Endothelial cell of hepatic sinusoid (primary cell): ENCODE results near the gene NAPEPLD.

ENCODE experiments used
- in situ Hi-C: cut with HindIII; loops from 2 replicates; pipeline ENCODE4 v1.10.0; 2017; ENCODE audit warnings: low sequenced_read_pairs

The NAPEPLD gene

DNA sequence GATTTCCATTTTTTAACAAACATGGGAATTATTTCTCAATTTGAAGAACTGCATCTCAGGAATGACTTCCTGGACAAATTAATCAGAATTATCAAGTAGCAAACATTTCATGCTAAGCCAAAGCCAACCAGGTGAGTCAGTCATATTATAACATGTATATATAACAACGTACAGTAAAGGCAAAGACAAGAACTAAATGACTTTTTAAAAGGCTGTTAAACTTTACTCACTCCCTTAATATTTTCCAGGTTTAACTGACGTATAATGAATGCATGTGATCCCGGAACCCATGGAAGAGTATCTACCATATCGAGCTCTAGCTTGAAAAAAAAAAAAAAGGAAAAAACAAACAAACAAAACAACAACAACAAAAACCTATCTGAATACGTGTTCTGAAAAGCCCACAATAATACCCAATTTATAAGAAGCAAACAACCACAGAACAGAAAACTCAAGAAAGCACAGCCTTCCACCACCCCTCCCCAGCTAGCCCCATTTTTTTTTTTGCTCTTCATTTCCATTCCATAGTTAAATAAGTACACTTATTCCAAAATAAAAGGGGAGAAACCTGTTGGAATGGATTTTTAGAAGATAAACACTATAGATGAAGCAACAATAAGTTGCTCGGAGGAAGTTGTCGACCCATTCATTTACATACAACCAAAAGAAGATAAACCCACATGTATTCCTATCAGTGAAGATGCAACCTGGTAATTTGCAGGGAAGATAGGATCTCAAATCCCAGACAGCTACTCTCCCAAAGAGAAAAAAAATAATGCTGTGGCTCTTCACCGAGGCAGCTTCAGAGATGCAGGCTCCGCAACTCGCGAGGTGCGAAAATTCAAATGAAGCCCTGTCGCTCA, 537 bp downstream of the NAPEPLD start:
- in situ Hi-C loops = loop anchor here (5.0 kb wide), 1 partner anchor 46 kb away; no protein-coding TSS in a partner anchor

- in situ Hi-C loops = loop anchor here (5.0 kb wide), 1 partner anchor 42 kb away; no protein-coding TSS in a partner anchor
Measured at GRCh38 chr7:103144754-103145153, 4.1 kb downstream of the NAPEPLD start.

- in situ Hi-C loops = no loop called here
Measured at GRCh38 chr7:103143868-103144267, 5.0 kb downstream of the NAPEPLD start.

- in situ Hi-C loops = no loop called here
Measured at GRCh38 chr7:103142494-103142893, 6.4 kb downstream of the NAPEPLD start.

DNA sequence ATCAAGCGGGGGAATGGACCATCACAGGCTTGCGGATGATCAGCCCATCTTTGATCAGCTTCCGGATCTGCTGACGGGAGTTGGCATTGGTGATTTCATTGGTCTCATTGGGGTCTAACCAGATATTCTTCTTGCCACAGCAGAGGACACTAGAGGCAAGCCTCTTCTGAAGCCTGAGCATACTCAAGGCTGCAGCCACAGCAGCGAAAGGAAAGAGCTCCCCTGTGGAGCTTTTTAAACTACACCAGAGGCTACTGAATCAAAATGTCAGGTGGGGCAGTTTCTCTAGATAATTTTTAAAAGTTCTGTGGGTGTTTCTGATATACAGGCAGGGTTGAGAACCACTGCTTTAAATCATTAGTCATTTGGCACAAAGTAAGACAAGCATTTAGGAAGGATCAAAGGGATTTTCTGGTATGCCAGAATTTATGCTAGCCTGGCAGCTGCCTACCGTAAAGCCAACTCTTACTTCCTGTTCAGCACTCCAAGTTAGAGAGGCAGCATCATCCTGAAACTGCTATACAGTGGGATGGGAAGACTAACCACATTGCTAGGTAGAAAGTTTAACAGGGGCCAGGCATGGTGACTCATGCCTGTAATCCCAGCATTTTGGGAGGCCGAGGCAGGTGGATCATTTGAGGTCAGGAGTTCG, 7.0 kb downstream of the NAPEPLD start:
- in situ Hi-C loops = no loop called here

- in situ Hi-C loops = no loop called here
Measured at GRCh38 chr7:103140685-103141084, 8.2 kb downstream of the NAPEPLD start.

GRCh38 chr7:103140061-103140460, 8.8 kb downstream of the NAPEPLD start:
- in situ Hi-C loops = no loop called here

GRCh38 chr7:103134836-103135554, 13.9 kb downstream of the NAPEPLD start:
- in situ Hi-C loops = no loop called here

DNA sequence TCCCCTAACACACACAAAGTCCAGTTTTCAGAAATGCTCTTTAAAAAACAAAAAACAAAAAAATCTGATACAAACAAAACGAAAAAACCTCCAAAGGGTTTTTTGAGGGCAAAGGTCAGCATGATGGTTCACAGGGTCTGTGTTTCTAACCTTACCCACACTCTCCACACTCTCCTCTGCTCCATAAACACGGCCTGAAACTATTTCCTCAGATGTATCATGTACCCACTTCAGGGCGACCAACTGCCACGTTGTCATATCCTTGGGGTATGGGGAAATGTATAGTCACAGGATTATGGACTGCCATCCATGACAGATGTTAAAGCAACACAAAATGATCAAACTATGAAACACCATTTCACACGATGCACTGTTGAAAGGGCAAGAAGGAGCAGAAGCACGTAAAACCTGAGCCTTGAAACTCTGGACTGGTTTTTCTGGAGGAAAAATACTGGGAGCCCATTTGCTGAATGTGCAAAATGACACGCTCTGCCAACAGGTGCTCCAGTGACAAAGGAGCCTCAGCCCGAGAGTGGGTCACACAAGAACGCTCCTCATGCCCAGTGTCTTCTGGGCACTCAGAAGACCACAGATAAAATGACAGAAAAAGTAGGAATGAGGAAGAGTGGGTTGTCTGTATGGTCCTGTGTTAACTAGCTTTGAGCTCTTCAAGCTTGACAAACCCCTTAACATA, 15.8 kb downstream of the NAPEPLD start:
- in situ Hi-C loops = no loop called here

GRCh38 chr7:103130901-103131624, 17.8 kb downstream of the NAPEPLD start:
- in situ Hi-C loops = no loop called here

DNA sequence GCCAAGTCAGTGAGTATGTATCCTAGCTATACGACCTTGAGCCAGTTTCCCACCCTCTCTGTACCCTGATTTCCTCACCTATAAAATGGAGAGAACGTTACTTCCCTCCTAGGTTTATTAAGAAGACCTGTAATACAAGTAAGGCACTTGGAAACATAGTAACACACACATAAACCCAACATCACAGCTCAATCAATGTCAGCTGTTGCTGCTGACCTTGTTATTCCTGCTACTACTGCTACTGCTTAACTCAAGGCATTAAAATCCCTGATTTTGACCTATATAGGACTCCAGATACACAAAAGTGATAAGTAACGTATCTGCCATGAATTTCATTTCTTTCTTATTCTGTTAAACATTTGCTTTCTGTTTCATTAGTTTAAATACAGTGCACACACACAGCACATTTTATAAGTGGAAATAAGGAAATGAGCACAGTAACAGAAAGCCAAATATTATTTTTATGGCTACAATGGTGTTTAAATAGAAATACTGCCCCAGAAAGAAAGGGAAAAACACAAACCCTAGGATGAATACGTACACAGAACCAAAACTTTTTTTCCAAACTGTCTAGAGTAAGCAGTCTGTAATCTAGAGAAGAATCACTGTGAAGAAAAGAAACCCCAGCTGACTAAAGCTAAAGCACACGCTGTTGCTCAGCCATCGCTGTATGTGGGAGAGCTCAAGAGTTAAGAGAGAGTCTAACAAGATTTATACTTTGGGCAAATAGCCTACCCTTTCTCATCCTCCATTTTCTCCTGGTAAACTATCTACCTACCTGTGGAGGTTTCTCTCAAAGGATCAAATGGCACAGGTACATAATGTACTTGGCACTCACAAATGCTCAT, 19.0 kb downstream of the NAPEPLD start:
- in situ Hi-C loops = no loop called here

- in situ Hi-C loops = no loop called here
Measured at GRCh38 chr7:103127006-103127405, 21.9 kb downstream of the NAPEPLD start.

- in situ Hi-C loops = no loop called here
Measured at GRCh38 chr7:103124429-103124979, 24.4 kb downstream of the NAPEPLD start.

DNA sequence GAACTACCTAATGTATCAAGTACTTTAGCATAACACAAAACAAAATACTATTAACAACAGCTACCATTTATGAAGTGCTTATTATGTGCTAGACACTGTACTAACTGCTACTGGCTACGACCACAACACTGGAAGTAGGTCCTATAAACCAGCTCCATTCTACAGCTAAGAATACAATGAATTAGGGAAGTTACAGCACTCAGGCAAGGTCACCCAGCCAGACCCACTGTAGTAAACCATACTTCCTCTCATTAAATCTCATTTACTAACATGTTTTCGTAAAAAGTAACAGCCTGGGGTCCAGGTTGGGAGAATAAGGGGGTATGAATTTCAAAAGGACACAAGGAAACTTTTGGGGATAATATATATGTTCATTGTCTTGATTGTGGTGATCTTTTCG, 25.4 kb downstream of the NAPEPLD start:
- in situ Hi-C loops = no loop called here

GRCh38 chr7:103121641-103122040, 27.3 kb downstream of the NAPEPLD start:
- in situ Hi-C loops = no loop called here

DNA sequence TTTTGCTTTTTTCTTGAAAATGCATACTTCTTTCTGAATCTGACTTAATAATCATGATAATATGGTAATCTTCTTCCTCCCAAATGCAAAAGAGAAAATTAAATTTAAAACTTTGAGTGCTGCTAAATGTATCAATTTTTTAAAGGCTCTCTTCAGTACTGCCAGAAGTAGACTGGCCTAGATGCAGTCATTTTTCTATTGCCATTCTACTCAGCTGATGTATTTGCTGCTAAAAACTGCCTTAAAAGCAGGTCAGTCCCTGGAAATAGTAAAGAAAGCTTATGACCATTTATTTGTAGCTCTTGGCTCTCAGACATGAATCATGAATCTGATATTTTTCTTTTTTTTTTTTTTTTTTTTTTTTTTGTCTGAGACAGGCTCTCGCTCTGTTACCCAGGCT, 28.5 kb downstream of the NAPEPLD start:
- in situ Hi-C loops = no loop called here

GRCh38 chr7:103119791-103120291, 29.1 kb downstream of the NAPEPLD start:
- in situ Hi-C loops = no loop called here

- in situ Hi-C loops = no loop called here
Measured at GRCh38 chr7:103117465-103117864, 31.4 kb downstream of the NAPEPLD start.

- in situ Hi-C loops = no loop called here
Measured at GRCh38 chr7:103116991-103117390, 31.9 kb downstream of the NAPEPLD start.
